Neural progenitor cell (in vitro differentiated cells): ENCODE data around the gene CLDN20. TPM values are rescaled to one million over a fixed set of nuclear protein-coding genes. Genes with fewer than 3 reads are reported as not detected.

Source experiments
- DNase-seq: peaks from one replicate; pipeline ENCODE4 v3.0.0-alpha.2; 2016; ENCODE audit warnings: low spot score
- H2AFZ ChIP-seq: fragments of 200-600 bp; sonication (generic); replicated peaks from 2 replicates; pipeline ENCODE4 v1.6.1; 2016; ENCODE audit warnings: antibody characterized with exemption
- H3F3A ChIP-seq: fragments of 200-600 bp; sonication (generic); 2 replicates; pipeline ENCODE4 v1.6.1; 2016; ENCODE audit warnings: antibody characterized with exemption, low read depth
- H3K27ac ChIP-seq: fragments of 200-600 bp; sonication (generic); 2 replicates; pipeline ENCODE4 v1.5.1; 2016; ENCODE audit warnings: mild to moderate bottlenecking
- H3K27me3 ChIP-seq: fragments of 200-600 bp; sonication (generic); 2 replicates; pipeline ENCODE4 v1.6.1; 2016; ENCODE audit warnings: mild to moderate bottlenecking, moderate library complexity
- H3K36me3 ChIP-seq: fragments of 200-600 bp; sonication (generic); 2 replicates; pipeline ENCODE4 v1.5.1; 2016
- H3K4me1 ChIP-seq: fragments of 200-600 bp; sonication (generic); 2 replicates; pipeline ENCODE4 v1.6.1; 2016; ENCODE audit warnings: mixed run types
- H3K4me2 ChIP-seq: fragments of 200-600 bp; sonication (generic); 2 replicates; pipeline ENCODE4 v1.6.1; 2016
- H3K4me3 ChIP-seq: fragments of 200-600 bp; sonication (generic); 2 replicates; pipeline ENCODE4 v1.5.1; 2016
- H3K79me2 ChIP-seq: fragments of 200-600 bp; sonication (generic); 2 replicates; pipeline ENCODE4 v1.6.1; 2016; ENCODE audit warnings: low read depth
- H3K9ac ChIP-seq: fragments of 200-600 bp; sonication (generic); 2 replicates; pipeline ENCODE4 v1.6.1; 2016
- H3K9me3 ChIP-seq: fragments of 200-600 bp; sonication (generic); 2 replicates; pipeline ENCODE4 v1.5.1; 2016; ENCODE audit warnings: low read depth
- H4K20me1 ChIP-seq: fragments of 200-600 bp; sonication (generic); 2 replicates; pipeline ENCODE4 v1.6.1; 2016; ENCODE audit warnings: low read depth
- H3K27ac Mint-ChIP-seq: 3 replicates; pipeline ENCODE4 v1.8.0; 2021; ENCODE audit warnings: mixed read lengths
- H3K27me3 Mint-ChIP-seq: 2 replicates; pipeline ENCODE4 v1.8.0; 2022; ENCODE audit warnings: low read depth, mild to moderate bottlenecking, inconsistent platforms, moderate library complexity, mixed read lengths; ENCODE audit not compliant: insufficient read depth
- H3K36me3 Mint-ChIP-seq: 3 replicates; pipeline ENCODE4 v1.8.0; 2021; ENCODE audit warnings: mixed read lengths
- H3K4me1 Mint-ChIP-seq: 3 replicates; pipeline ENCODE4 v1.8.0; 2021; ENCODE audit warnings: mixed read lengths
- H3K4me3 Mint-ChIP-seq: 3 replicates; pipeline ENCODE4 v1.8.0; 2021; ENCODE audit warnings: mild to moderate bottlenecking, moderate library complexity, mixed read lengths
- H3K9me3 Mint-ChIP-seq: 3 replicates; pipeline ENCODE4 v1.8.0; 2020; ENCODE audit warnings: mixed read lengths
- CTCF ChIP-seq: fragments of 200-600 bp; sonication (generic); IDR thresholded peaks from 2 replicates; pipeline ENCODE4 v1.5.1; 2017; ENCODE audit warnings: antibody characterized with exemption, mild to moderate bottlenecking
- EZH2 ChIP-seq: fragments of 200-600 bp; sonication (generic); IDR thresholded peaks from 2 replicates; pipeline ENCODE4 v1.6.1; 2017; ENCODE audit warnings: antibody characterized with exemption, mild to moderate bottlenecking, moderate library complexity
- EZH2phosphoT487 ChIP-seq: fragments of 200-600 bp; sonication (generic); IDR thresholded peaks from 2 replicates; pipeline ENCODE4 v1.6.1; 2017; ENCODE audit warnings: antibody characterized with exemption
- total RNA-seq: library from RNA; depleted of rRNA; stranded (reverse); fragments of >200 nt; gene quantifications from 2 replicates; pipeline ENCODE4 v1.2.3, GENCODE V29; 2015; ENCODE audit warnings: low replicate concordance

CLDN20 gene
- total RNA-seq, 1 donor from 2014 or later = not detected

- H3F3A ChIP-seq = peaks cover 13% of the 10 kb centered on the region
- H2AFZ ChIP-seq = no peak overlapping the region
- no peak overlapping the region for H3K27ac Mint-ChIP-seq
- H3K27ac ChIP-seq = no peak overlapping the region
- no peak overlapping the region for H3K9ac ChIP-seq
- peaks cover 41% of the 10 kb centered on the region for H3K4me1 Mint-ChIP-seq
- H3K36me3 Mint-ChIP-seq = peaks cover 14% of the 10 kb centered on the region
- no peak overlapping the region for H3K4me3 ChIP-seq
- no peak for TF ChIP-seq EZH2phosphoT487
- no peak for TF ChIP-seq EZH2
- no peak for TF ChIP-seq CTCF
- H3K9me3 Mint-ChIP-seq = no peaks in the 10 kb centered on the region
- H3K27me3 Mint-ChIP-seq = peaks cover 4% of the 10 kb centered on the region
- H3K4me1 ChIP-seq = peaks cover 25% of the 10 kb centered on the region
- H3K4me3 Mint-ChIP-seq = no peak overlapping the region
- no peaks in the 10 kb centered on the region for H3K79me2 ChIP-seq
- no peak for DNase-seq
- H3K4me2 ChIP-seq = no peak overlapping the region
- no peaks in the 10 kb centered on the region for H3K9me3 ChIP-seq
- H3K27me3 ChIP-seq = no peaks in the 10 kb centered on the region
- H3K36me3 ChIP-seq = no peaks in the 10 kb centered on the region
- H4K20me1 ChIP-seq = no peaks in the 10 kb centered on the region
Measured at GRCh38 chr6:155219299-155219698, 44.5 kb upstream of the CLDN20 start.

- no peaks in the 10 kb centered on the region for H3K9me3 Mint-ChIP-seq
- H3K36me3 Mint-ChIP-seq = peaks cover 12% of the 10 kb centered on the region
- Histone ChIP-seq H3F3A (peaks cover 13% of the 10 kb centered on the region), H3K4me3 (no peak overlapping the region), H3K4me2 (no peak overlapping the region), H3K79me2 (no peaks in the 10 kb centered on the region), H3K9ac (no peak overlapping the region), H3K36me3 (no peaks in the 10 kb centered on the region), H3K27me3 (no peaks in the 10 kb centered on the region), H3K9me3 (no peaks in the 10 kb centered on the region), H3K27ac (no peak overlapping the region), H2AFZ (no peak overlapping the region), H4K20me1 (no peaks in the 10 kb centered on the region), H3K4me1 (peaks cover 29% of the 10 kb centered on the region)
- H3K4me1 Mint-ChIP-seq = peaks cover 39% of the 10 kb centered on the region
- TF ChIP-seq EZH2phosphoT487 (no peak), CTCF (no peak), EZH2 (no peak)
- H3K27ac Mint-ChIP-seq = no peak overlapping the region
- H3K27me3 Mint-ChIP-seq = peaks cover 2% of the 10 kb centered on the region
- DNase-seq = no peak
- H3K4me3 Mint-ChIP-seq = no peak overlapping the region
Measured at GRCh38 chr6:155219858-155220301, 43.9 kb upstream of the CLDN20 start.

- TF ChIP-seq EZH2phosphoT487 (no peak), CTCF (no peak), EZH2 (no peak)
- H3K9me3 Mint-ChIP-seq = no peaks in the 10 kb centered on the region
Measured at GRCh38 chr6:155221086-155221485, 42.7 kb upstream of the CLDN20 start.

More at GRCh38 chr6:155221086-155221485, 42.7 kb upstream of the CLDN20 start:
- no peak overlapping the region for H3K4me3 ChIP-seq
- Mint-ChIP-seq H3K36me3 (peaks cover 12% of the 10 kb centered on the region), H3K27ac (no peak overlapping the region), H3K4me3 (no peak overlapping the region), H3K27me3 (peaks cover 2% of the 10 kb centered on the region), H3K4me1 (peaks cover 40% of the 10 kb centered on the region)
- no peak overlapping the region for H3K27ac ChIP-seq
- H3K4me2 ChIP-seq = no peak overlapping the region
- no peak overlapping the region for H2AFZ ChIP-seq
- H3K27me3 ChIP-seq = no peaks in the 10 kb centered on the region
- H3K79me2 ChIP-seq = no peaks in the 10 kb centered on the region
- peaks cover 33% of the 10 kb centered on the region for H3K4me1 ChIP-seq
- no peaks in the 10 kb centered on the region for H3K9me3 ChIP-seq
- no peak overlapping the region for H3K9ac ChIP-seq
- no peak for DNase-seq
- no peaks in the 10 kb centered on the region for H4K20me1 ChIP-seq
- peaks cover 18% of the 10 kb centered on the region for H3F3A ChIP-seq
- no peaks in the 10 kb centered on the region for H3K36me3 ChIP-seq
